GM23248 (cell line): Measurements from ENCODE around the gene HIVEP3. TPM values are rescaled to one million over a fixed set of nuclear protein-coding genes. Genes with fewer than 3 reads are reported as not detected.

Experiments used
- DNase-seq: peaks from one replicate; pipeline ENCODE4 v3.0.0-alpha.2; 2015
- H2AFZ ChIP-seq: fragments of 200-600 bp; sonication (generic); 2 replicates; pipeline ENCODE4 v1.6.1; 2016; ENCODE audit warnings: antibody characterized with exemption
- H3F3A ChIP-seq: fragments of 200-600 bp; sonication (generic); 2 replicates; pipeline ENCODE4 v1.6.1; 2016; ENCODE audit warnings: mild to moderate bottlenecking, antibody characterized with exemption, mixed run types; ENCODE audit not compliant: insufficient read depth
- H3K27ac ChIP-seq: fragments of 200-600 bp; sonication (generic); 2 replicates; pipeline ENCODE4 v1.5.1; 2016; ENCODE audit warnings: mild to moderate bottlenecking
- H3K27me3 ChIP-seq: fragments of 200-600 bp; sonication (generic); replicated peaks from 2 replicates; pipeline ENCODE4 v1.6.1; 2016; ENCODE audit warnings: mild to moderate bottlenecking; ENCODE audit not compliant: insufficient read depth
- H3K36me3 ChIP-seq: fragments of 200-600 bp; sonication (generic); 2 replicates; pipeline ENCODE4 v1.6.1; 2016; ENCODE audit warnings: low read depth, mild to moderate bottlenecking
- H3K4me1 ChIP-seq: fragments of 200-600 bp; sonication (generic); 2 replicates; pipeline ENCODE4 v1.6.1; 2016; ENCODE audit warnings: mild to moderate bottlenecking; ENCODE audit not compliant: insufficient read depth
- H3K4me2 ChIP-seq: fragments of 200-600 bp; sonication (generic); one replicate; pipeline ENCODE4 v1.6.1; 2016; ENCODE audit warnings: mild to moderate bottlenecking; ENCODE audit not compliant: unreplicated experiment
- H3K4me3 ChIP-seq: fragments of 200-600 bp; sonication (generic); 2 replicates; pipeline ENCODE4 v1.5.1; 2016; ENCODE audit warnings: mild to moderate bottlenecking
- H3K79me2 ChIP-seq: fragments of 200-600 bp; sonication (generic); 2 replicates; pipeline ENCODE4 v1.6.1; 2016; ENCODE audit warnings: mild to moderate bottlenecking; ENCODE audit not compliant: insufficient read depth
- H3K9ac ChIP-seq: fragments of 200-600 bp; sonication (generic); 2 replicates; pipeline ENCODE4 v1.6.1; 2016; ENCODE audit warnings: mild to moderate bottlenecking
- H3K9me2 ChIP-seq: fragments of 200-600 bp; sonication (generic); 2 replicates; pipeline ENCODE4 v1.6.1; 2016; ENCODE audit warnings: mixed run types, mild to moderate bottlenecking, moderate library complexity; ENCODE audit not compliant: insufficient read depth
- H3K9me3 ChIP-seq: fragments of 200-600 bp; sonication (generic); one replicate; pipeline ENCODE4 v1.6.1; 2017; ENCODE audit warnings: low read depth
- H4K20me1 ChIP-seq: fragments of 200-600 bp; sonication (generic); 2 replicates; pipeline ENCODE4 v1.6.0; 2016; ENCODE audit not compliant: insufficient read depth
- EZH2 ChIP-seq: fragments of 200-600 bp; sonication (generic); IDR thresholded peaks from 2 replicates; pipeline ENCODE4 v1.6.1; 2018; ENCODE audit warnings: antibody characterized with exemption, mild to moderate bottlenecking; ENCODE audit not compliant: insufficient read depth, poor library complexity, severe bottlenecking
- EZH2phosphoT487 ChIP-seq: fragments of 200-600 bp; sonication (generic); IDR thresholded peaks from 2 replicates; pipeline ENCODE4 v1.6.1; 2018; ENCODE audit warnings: antibody characterized with exemption, moderate library complexity, mild to moderate bottlenecking, low read depth; ENCODE audit not compliant: insufficient read depth
- WGBS, 2 experiments: methylation state at CpG; one replicate each; pipeline ENCODE4 v1.1.6; 2015 to 2017; ENCODE audit warnings: low lambda C conversion rate in 2 of 2, low coverage in 1 of 2; ENCODE audit errors: missing lambda C conversion rate in 2 of 2; 5-methylcytosine and 5-hydroxymethylcytosine counted together
- in situ Hi-C: fragments of 300-500 bp; cut with MboI; formaldehyde crosslinking; loops from 2 replicates; pipeline ENCODE4 v1.15.0; 2020
- polyA plus RNA-seq: library from polyadenylated mRNA; unstranded; fragments of >200 nt; fragmentation: Nextera tagmentation; extraction: Ambion mirVana; gene quantifications from 2 replicates; pipeline ENCODE4 v1.2.1, GENCODE V29; 2016
- total RNA-seq: library from RNA; depleted of rRNA; stranded (reverse); fragments of >200 nt; shearing (Covaris generic); gene quantifications from 2 replicates; pipeline ENCODE4 v1.2.3, GENCODE V29; 2014

Gene HIVEP3
- total and polyA plus RNA-seq, 2 experiments from 2014 or later, result 1.7 to 7.2 TPM

DNA sequence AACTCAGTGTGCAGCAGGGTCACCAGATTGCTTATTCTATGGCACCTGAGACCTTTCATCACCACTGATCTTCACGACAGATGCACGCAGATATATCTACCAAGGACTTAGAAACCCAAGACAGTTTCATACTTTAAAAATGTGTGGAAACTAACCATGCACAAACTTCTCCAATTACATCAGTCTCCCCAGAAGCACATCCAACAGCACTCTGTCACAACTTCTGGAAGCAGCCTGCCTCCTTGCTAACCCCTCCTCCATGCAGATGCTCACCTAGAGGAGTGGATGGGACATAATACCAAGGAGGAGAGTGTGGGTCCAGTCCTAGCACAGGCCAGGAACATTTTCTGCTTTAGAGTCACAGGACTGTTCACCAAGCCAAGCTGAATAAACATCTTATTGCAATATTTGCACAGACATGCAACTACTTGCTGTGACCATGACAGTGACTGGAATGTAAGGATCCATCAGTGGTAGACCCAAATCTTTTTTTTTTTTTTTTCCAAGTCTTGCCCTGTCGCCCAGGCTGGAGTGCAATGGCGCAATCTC lies 69.4 kb downstream of the HIVEP3 start:
- H3K36me3 ChIP-seq, result no peaks in the 10 kb centered on the region
- H3K27me3 ChIP-seq, result no peaks in the 10 kb centered on the region
- no peak overlapping the region for H3K9ac ChIP-seq
- no peak for TF ChIP-seq EZH2phosphoT487
- no peak for TF ChIP-seq EZH2
- H3K4me1 ChIP-seq, result peaks cover 20% of the 10 kb centered on the region
- H3K27ac ChIP-seq, result no peak overlapping the region
- no peak overlapping the region for H2AFZ ChIP-seq
- H3K4me2 ChIP-seq, result no peak overlapping the region
- no peaks in the 10 kb centered on the region for H3K79me2 ChIP-seq
- no peak for DNase-seq
- no peaks in the 10 kb centered on the region for H4K20me1 ChIP-seq
- in situ Hi-C loops, result no loop called here
- no peaks in the 10 kb centered on the region for H3K9me2 ChIP-seq
- 90 to 91% methylated on average over 4 of the region's 4 CpGs for WGBS, 2 experiments
- H3F3A ChIP-seq, result peaks cover 11% of the 10 kb centered on the region
- H3K9me3 ChIP-seq, result no peaks in the 10 kb centered on the region
- no peak overlapping the region for H3K4me3 ChIP-seq

DNA sequence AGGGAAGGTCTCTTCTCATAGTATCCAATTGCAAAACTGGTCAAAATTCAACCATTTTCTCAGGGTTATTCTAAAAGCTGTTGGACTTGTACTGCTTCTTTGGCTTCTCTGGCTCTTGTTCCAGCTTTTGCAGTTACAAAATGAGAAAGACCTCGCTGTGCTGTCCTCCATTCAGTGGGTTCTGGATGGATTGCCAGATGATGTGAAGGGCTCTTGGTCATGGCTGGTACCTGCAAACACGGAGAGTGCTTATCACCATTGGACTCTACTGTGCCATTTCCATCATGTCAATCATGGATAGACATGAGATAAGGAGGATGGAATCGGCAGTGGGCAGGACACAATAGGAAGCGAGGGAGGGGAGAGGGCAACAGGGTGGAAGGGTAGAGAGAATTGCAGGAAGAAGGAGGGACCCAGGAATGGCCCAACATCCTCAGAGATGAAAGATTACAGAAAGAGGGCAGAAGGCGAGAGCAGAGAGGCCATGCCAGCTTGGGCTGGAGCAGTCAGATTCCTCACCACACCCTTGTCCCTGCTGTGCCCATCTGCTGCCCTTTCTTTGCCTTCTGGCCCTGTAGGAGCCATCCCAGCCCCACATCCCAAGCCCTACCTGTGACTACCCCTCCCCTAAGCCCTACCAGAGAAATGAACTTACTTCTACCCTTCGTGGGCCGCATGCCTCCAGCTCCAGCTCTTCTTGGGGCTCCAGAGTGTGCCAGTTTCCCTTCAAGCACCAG lies 70.3 kb downstream of the HIVEP3 start:
- Histone ChIP-seq H3K9me2 (no peaks in the 10 kb centered on the region), H3K36me3 (no peaks in the 10 kb centered on the region), H3F3A (peaks cover 11% of the 10 kb centered on the region), H3K79me2 (no peaks in the 10 kb centered on the region), H3K9me3 (no peaks in the 10 kb centered on the region), H3K4me3 (no peak overlapping the region), H3K27me3 (no peaks in the 10 kb centered on the region), H3K4me1 (peaks cover 25% of the 10 kb centered on the region), H4K20me1 (no peaks in the 10 kb centered on the region), H3K9ac (no peak overlapping the region), H3K27ac (no peak overlapping the region), H2AFZ (no peak overlapping the region), H3K4me2 (no peak overlapping the region)
- no peak for DNase-seq
- no peak for TF ChIP-seq EZH2
- TF ChIP-seq EZH2phosphoT487, result no peak
- WGBS, 2 experiments, result 93 to 96% methylated on average over 7 of the region's 7 CpGs
- in situ Hi-C loops, result no loop called here

DNA sequence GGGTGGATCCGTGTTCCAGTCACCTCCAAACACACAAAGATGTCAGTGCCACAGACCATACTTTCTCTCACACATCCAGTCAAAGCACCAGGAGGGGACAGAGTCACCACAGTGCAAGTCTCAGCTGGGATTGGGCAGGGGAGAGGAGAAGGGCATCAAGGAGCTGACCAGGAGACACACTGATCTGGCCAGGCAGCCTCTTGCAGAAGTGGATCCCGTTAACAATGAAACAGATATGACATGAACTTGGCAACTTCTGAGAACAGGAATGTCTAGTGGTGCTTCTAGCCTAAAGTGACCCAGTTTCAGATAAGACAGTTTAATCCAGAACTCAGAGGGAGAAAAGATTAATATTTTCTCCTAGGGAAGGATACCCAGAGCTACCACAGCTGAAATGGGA lies 71.0 kb downstream of the HIVEP3 start:
- in situ Hi-C loops, result no loop called here
- WGBS, 2 experiments, result 95 to 100% methylated on average over 2 of the region's 2 CpGs
- no peaks in the 10 kb centered on the region for H3K36me3 ChIP-seq
- H3K27me3 ChIP-seq, result no peaks in the 10 kb centered on the region
- H3K4me2 ChIP-seq, result no peak overlapping the region
- DNase-seq, result no peak
- no peaks in the 10 kb centered on the region for H4K20me1 ChIP-seq
- no peaks in the 10 kb centered on the region for H3K9me2 ChIP-seq
- no peak for TF ChIP-seq EZH2
- TF ChIP-seq EZH2phosphoT487, result no peak
- H3K9ac ChIP-seq, result no peak overlapping the region
- H3F3A ChIP-seq, result peaks cover 15% of the 10 kb centered on the region
- H3K4me1 ChIP-seq, result peaks cover 30% of the 10 kb centered on the region
- no peak overlapping the region for H2AFZ ChIP-seq
- no peaks in the 10 kb centered on the region for H3K9me3 ChIP-seq
- no peak overlapping the region for H3K27ac ChIP-seq
- H3K79me2 ChIP-seq, result no peaks in the 10 kb centered on the region
- no peak overlapping the region for H3K4me3 ChIP-seq

DNA sequence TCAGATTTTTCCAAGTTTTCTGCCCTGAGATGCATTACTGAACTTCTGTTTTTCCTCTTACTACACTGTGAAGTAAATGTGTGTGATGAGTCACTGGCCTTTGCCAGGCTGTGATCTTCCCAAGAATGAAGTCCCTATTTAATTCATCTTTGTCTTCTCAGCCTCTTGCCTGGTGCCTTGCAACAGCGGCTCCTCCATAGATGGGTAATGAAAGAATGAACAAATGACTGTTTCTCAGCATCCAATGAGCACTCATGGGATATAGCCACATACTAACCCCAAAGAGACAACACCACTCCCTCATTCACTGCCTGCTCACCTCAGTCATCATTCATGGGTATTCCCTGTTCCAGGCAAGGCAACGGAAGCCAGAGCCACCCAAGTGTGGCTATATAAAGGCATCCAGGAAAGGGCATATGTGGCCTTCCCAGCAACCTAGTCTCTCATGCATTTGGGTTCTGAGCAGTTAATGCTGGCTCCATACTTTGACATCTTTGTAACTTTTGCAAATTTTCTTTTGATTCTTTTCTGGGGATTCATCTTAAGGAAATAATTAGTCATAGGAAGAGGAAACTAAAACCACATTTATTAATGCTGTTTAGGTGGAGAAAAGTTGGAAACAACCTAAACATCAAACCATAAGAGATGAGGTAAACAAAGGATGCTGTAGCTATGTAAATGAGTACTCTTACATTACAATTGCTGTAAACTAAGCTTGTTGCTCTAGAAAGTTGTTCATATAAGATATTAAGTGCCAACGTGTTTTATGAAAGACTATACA lies 71.9 kb downstream of the HIVEP3 start:
- H3K36me3 ChIP-seq, result no peaks in the 10 kb centered on the region
- H3K9me3 ChIP-seq, result no peaks in the 10 kb centered on the region
- in situ Hi-C loops, result no loop called here
- peak; percentile 77 for DNase-seq
- no peak overlapping the region for H3K4me3 ChIP-seq
- WGBS, 2 experiments, result 88 to 96% methylated on average over 3 of the region's 3 CpGs
- H3K27me3 ChIP-seq, result no peaks in the 10 kb centered on the region
- H3K9ac ChIP-seq, result no peak overlapping the region
- peaks cover 15% of the 10 kb centered on the region for H3F3A ChIP-seq
- no peaks in the 10 kb centered on the region for H4K20me1 ChIP-seq
- peaks cover 24% of the 10 kb centered on the region for H3K4me1 ChIP-seq
- H3K27ac ChIP-seq, result no peak overlapping the region
- H3K9me2 ChIP-seq, result no peaks in the 10 kb centered on the region
- no peaks in the 10 kb centered on the region for H3K79me2 ChIP-seq
- no peak overlapping the region for H3K4me2 ChIP-seq
- no peak overlapping the region for H2AFZ ChIP-seq
- TF ChIP-seq EZH2phosphoT487, result no peak
- no peak for TF ChIP-seq EZH2
